ENCODE data around the gene SH3BGRL2. TPM values are rescaled to one million over a fixed set of nuclear protein-coding genes. Genes with fewer than 3 reads are reported as not detected.

SH3BGRL2 gene
- total RNA-seq, 1 donor from 2014 or later, result 40.0 TPM

- H3K4me3 Mint-ChIP-seq, result no peak overlapping the region
- DNase-seq (ENCODE audit: extremely low spot score, unreplicated experiment), result no peak
- H3K27me3 Mint-ChIP-seq, result no peaks in the 10 kb centered on the region
- peaks cover 21% of the 10 kb centered on the region for H3K36me3 Mint-ChIP-seq
- no peak for TF ChIP-seq CTCF (conservative IDR thresholded peaks at IDR 0.05)
- H3K4me1 Mint-ChIP-seq (ENCODE audit: unreplicated experiment), result peaks cover 18% of the 10 kb centered on the region
- H3K27ac Mint-ChIP-seq, result no peak overlapping the region
- no peaks in the 10 kb centered on the region for H3K9me3 Mint-ChIP-seq
These were observed 9.3 kb downstream of the SH3BGRL2 start for GRCh38 chr6:79640146-79641111.

- Mint-ChIP-seq H3K4me3 (no peak overlapping the region), H3K27me3 (no peaks in the 10 kb centered on the region), H3K4me1 (ENCODE audit: unreplicated experiment) (peaks cover 18% of the 10 kb centered on the region), H3K9me3 (peaks cover 6% of the 10 kb centered on the region), H3K27ac (no peak overlapping the region), H3K36me3 (peaks cover 13% of the 10 kb centered on the region)
- no peak for TF ChIP-seq CTCF (conservative IDR thresholded peaks at IDR 0.05)
- DNase-seq (ENCODE audit: extremely low spot score, unreplicated experiment), result no peak
These were observed 14.9 kb downstream of the SH3BGRL2 start for GRCh38 chr6:79646006-79646405.

- Mint-ChIP-seq H3K4me3 (no peak overlapping the region), H3K27me3 (no peaks in the 10 kb centered on the region), H3K36me3 (peaks cover 13% of the 10 kb centered on the region), H3K27ac (no peak overlapping the region), H3K4me1 (ENCODE audit: unreplicated experiment) (peaks cover 18% of the 10 kb centered on the region), H3K9me3 (peaks cover 6% of the 10 kb centered on the region)
- TF ChIP-seq CTCF (conservative IDR thresholded peaks at IDR 0.05), result no peak
- DNase-seq (ENCODE audit: extremely low spot score, unreplicated experiment), result no peak
These were observed 15.4 kb downstream of the SH3BGRL2 start for GRCh38 chr6:79646561-79646960.

- peaks cover 15% of the 10 kb centered on the region for H3K4me1 Mint-ChIP-seq (ENCODE audit: unreplicated experiment)
- no peaks in the 10 kb centered on the region for H3K27me3 Mint-ChIP-seq
- no peak overlapping the region for H3K27ac Mint-ChIP-seq
- TF ChIP-seq CTCF (conservative IDR thresholded peaks at IDR 0.05), result no peak
- peaks cover 6% of the 10 kb centered on the region for H3K9me3 Mint-ChIP-seq
- no peak for DNase-seq (ENCODE audit: extremely low spot score, unreplicated experiment)
- H3K36me3 Mint-ChIP-seq, result peaks cover 10% of the 10 kb centered on the region
- H3K4me3 Mint-ChIP-seq, result no peak overlapping the region
These were observed 16.6 kb downstream of the SH3BGRL2 start for GRCh38 chr6:79647741-79648140.

- H3K9me3 Mint-ChIP-seq, result peaks cover 6% of the 10 kb centered on the region
- DNase-seq (ENCODE audit: extremely low spot score, unreplicated experiment), result no peak
- peaks cover 14% of the 10 kb centered on the region for H3K4me1 Mint-ChIP-seq (ENCODE audit: unreplicated experiment)
These were observed 17.2 kb downstream of the SH3BGRL2 start for GRCh38 chr6:79648328-79648727.

More at GRCh38 chr6:79648328-79648727, 17.2 kb downstream of the SH3BGRL2 start:
- no peak for TF ChIP-seq CTCF (conservative IDR thresholded peaks at IDR 0.05)
- H3K27ac Mint-ChIP-seq, result no peak overlapping the region
- H3K4me3 Mint-ChIP-seq, result no peak overlapping the region
- no peaks in the 10 kb centered on the region for H3K27me3 Mint-ChIP-seq
- H3K36me3 Mint-ChIP-seq, result peaks cover 9% of the 10 kb centered on the region

Data from type B pancreatic cell (in vitro differentiated cells).